GM21528 (cell line): ENCODE results near the gene FAR1.
"Not testable (repeated sequence)": the region's sequence is repeated elsewhere in the genome, so short reads cannot be mapped to it uniquely, and the experiment has no call there.

Source experiments
- ATAC-seq: cut with Tn5 transposase; IDR thresholded peaks from one replicate; pipeline ENCODE4 v1.9.1; 2021; ENCODE audit warnings: mild to moderate bottlenecking, moderate library complexity; ENCODE audit not compliant: unreplicated experiment, low FRiP score

The FAR1 gene

GRCh38 chr11:13668102-13668956, at the start of gene FAR1:
Gene FAR1 (plus strand): TSS chr11:13668668. CDS start chr11:13694766, 26,098 bp downstream.
- ATAC-seq = peak; percentile 93

- ATAC-seq = no peak
Observed at GRCh38 chr11:13620063-13620462, 48.4 kb upstream of the FAR1 start.

- ATAC-seq = not testable (repeated sequence)
Observed at GRCh38 chr11:13626818-13627217, 41.6 kb upstream of the FAR1 start.

GRCh38 chr11:13628634-13629033, 39.8 kb upstream of the FAR1 start:
- ATAC-seq = not testable (repeated sequence)

GRCh38 chr11:13629779-13630178, 38.7 kb upstream of the FAR1 start:
- ATAC-seq = no peak

- no peak for ATAC-seq
Observed at GRCh38 chr11:13635290-13635689, 33.2 kb upstream of the FAR1 start.

- ATAC-seq = no peak
Observed at GRCh38 chr11:13635804-13636203, 32.7 kb upstream of the FAR1 start.

GRCh38 chr11:13637125-13638069, 31.1 kb upstream of the FAR1 start:
- no peak for ATAC-seq

GRCh38 chr11:13638422-13638821, 30.0 kb upstream of the FAR1 start:
- ATAC-seq = no peak

GRCh38 chr11:13644997-13645687, 23.3 kb upstream of the FAR1 start:
- ATAC-seq = no peak

GRCh38 chr11:13647391-13647790, 21.1 kb upstream of the FAR1 start:
- no peak for ATAC-seq

GRCh38 chr11:13649619-13650018, 18.8 kb upstream of the FAR1 start:
- no peak for ATAC-seq

GRCh38 chr11:13651515-13651914, 17.0 kb upstream of the FAR1 start:
- not testable (repeated sequence) for ATAC-seq

- ATAC-seq = no peak
Observed at GRCh38 chr11:13661074-13661623, 7.3 kb upstream of the FAR1 start.

GRCh38 chr11:13663631-13664071, 4.8 kb upstream of the FAR1 start:
- ATAC-seq = no peak

GRCh38 chr11:13664351-13664750, 4.1 kb upstream of the FAR1 start:
- ATAC-seq = no peak

- ATAC-seq = no peak
Observed at GRCh38 chr11:13666708-13667107, 1.8 kb upstream of the FAR1 start.

- no peak for ATAC-seq
Observed at GRCh38 chr11:13667245-13667644, 1.2 kb upstream of the FAR1 start.

GRCh38 chr11:13667795-13668101, 720 bp upstream of the FAR1 start:
- ATAC-seq = no peak

- peak; percentile 34 for ATAC-seq
Observed at GRCh38 chr11:13668957-13669521, 571 bp downstream of the FAR1 start.
